Upper lobe of right lung (tissue), 1 donor: Measurements from ENCODE around the gene KSR1. TPM values are rescaled to one million over a fixed set of nuclear protein-coding genes. Genes with fewer than 3 reads are reported as not detected.

Experiments
- ATAC-seq: fragments of 200-7000 bp; cut with Tn5 transposase; one replicate; pipeline ENCODE4 v1.9.1; 2020; ENCODE audit warnings: mild to moderate bottlenecking, moderate library complexity
- DNase-seq: peaks from one replicate; pipeline ENCODE4 v3.0.0-alpha.2; 2020
- H3K27ac ChIP-seq: fragments of 200-600 bp; one replicate; pipeline ENCODE4 v1.8.0; 2022
- H3K27me3 ChIP-seq: fragments of 200-600 bp; one replicate; pipeline ENCODE4 v1.8.0; 2022; ENCODE audit warnings: mild to moderate bottlenecking
- H3K36me3 ChIP-seq: fragments of 200-600 bp; one replicate; pipeline ENCODE4 v1.8.0; 2022
- H3K4me1 ChIP-seq: fragments of 200-600 bp; one replicate; pipeline ENCODE4 v1.8.0; 2022
- H3K4me3 ChIP-seq: fragments of 200-600 bp; one replicate; pipeline ENCODE4 v1.8.0; 2022; ENCODE audit warnings: mild to moderate bottlenecking
- H3K9me3 ChIP-seq: fragments of 200-600 bp; one replicate; pipeline ENCODE4 v1.8.0; 2022
- intact Hi-C: fragments of 100-400 bp; cut with DNase I; formaldehyde crosslinking; loops from one replicate; pipeline ENCODE4 v1.11.0; 2022
- total RNA-seq: library from RNA; stranded (reverse); fragmentation: NEBNext Ultra II Directional; extraction: Animal tissue kit (Norgen Biotek cat#: 25700); gene quantifications from one replicate; pipeline ENCODE4 v1.2.1, GENCODE V29; 2021
- TF ChIP-seq, protein P1 (sequence below): fragments of 200-600 bp; IDR thresholded peaks from one replicate; pipeline ENCODE4 v1.8.0; 2022; ENCODE audit warnings: antibody characterized with exemption
- donor health status: DM: no; HTN: yes; CAD: no; lungs with severe emphysema.

KSR1 gene
- total RNA-seq, 1 donor from 2014 or later = 52.5 TPM

- no peak overlapping the region for H3K27ac ChIP-seq
- ATAC-seq (peak; percentile 36), DNase-seq (no peak)
- peaks cover 16% of the 10 kb centered on the region for H3K4me1 ChIP-seq
- intact Hi-C loops = no loop called here
- no peak overlapping the region for H3K4me3 ChIP-seq
- H3K36me3 ChIP-seq = no peaks in the 10 kb centered on the region
- no peaks in the 10 kb centered on the region for H3K9me3 ChIP-seq
- no peaks in the 10 kb centered on the region for H3K27me3 ChIP-seq
- TF ChIP-seq, protein P1, sequence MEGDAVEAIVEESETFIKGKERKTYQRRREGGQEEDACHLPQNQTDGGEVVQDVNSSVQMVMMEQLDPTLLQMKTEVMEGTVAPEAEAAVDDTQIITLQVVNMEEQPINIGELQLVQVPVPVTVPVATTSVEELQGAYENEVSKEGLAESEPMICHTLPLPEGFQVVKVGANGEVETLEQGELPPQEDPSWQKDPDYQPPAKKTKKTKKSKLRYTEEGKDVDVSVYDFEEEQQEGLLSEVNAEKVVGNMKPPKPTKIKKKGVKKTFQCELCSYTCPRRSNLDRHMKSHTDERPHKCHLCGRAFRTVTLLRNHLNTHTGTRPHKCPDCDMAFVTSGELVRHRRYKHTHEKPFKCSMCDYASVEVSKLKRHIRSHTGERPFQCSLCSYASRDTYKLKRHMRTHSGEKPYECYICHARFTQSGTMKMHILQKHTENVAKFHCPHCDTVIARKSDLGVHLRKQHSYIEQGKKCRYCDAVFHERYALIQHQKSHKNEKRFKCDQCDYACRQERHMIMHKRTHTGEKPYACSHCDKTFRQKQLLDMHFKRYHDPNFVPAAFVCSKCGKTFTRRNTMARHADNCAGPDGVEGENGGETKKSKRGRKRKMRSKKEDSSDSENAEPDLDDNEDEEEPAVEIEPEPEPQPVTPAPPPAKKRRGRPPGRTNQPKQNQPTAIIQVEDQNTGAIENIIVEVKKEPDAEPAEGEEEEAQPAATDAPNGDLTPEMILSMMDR = no peak
Measured at GRCh38 chr17:27520491-27521185, 64.4 kb downstream of the KSR1 start.

GRCh38 chr17:27521281-27522027, 65.2 kb downstream of the KSR1 start:
- no peak overlapping the region for H3K27ac ChIP-seq
- H3K4me1 ChIP-seq = peaks cover 20% of the 10 kb centered on the region
- no peaks in the 10 kb centered on the region for H3K9me3 ChIP-seq
- intact Hi-C loops = no loop called here
- H3K4me3 ChIP-seq = no peak overlapping the region
- H3K27me3 ChIP-seq = no peaks in the 10 kb centered on the region
- TF ChIP-seq, protein P1 = no peak
- H3K36me3 ChIP-seq = no peaks in the 10 kb centered on the region
- ATAC-seq (no peak), DNase-seq (no peak)

DNA sequence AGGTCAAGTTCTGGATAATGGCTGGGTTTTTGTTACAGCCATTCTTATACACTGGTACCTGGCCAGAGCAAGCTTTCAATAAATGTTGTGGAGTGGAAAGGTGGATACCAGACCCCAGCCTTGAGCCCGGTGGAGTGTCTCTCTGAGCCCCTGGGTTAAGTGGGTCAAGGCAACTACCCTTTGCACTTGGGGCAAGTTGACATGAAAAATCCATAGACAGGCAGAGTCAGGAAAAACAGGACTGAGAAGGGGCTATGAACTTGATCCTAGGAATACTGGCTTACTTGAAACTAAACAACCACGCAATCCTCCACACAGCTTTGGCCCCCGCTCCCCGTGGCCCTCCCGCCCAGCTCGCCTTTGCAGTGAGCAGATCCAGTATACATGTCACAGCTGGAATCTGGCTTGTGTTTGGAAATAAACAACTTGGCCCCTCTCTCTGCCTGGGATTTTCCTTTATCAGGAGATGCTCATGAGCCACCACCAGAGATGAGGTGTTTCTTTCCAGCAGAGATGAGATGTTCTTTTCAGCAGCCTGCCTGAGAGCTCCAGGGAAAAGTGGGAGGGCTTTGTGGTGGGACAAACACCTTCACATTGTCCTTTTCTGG, 65.9 kb downstream of the KSR1 start:
- intact Hi-C loops = no loop called here
- Histone ChIP-seq H3K4me1 (peaks cover 26% of the 10 kb centered on the region), H3K36me3 (no peaks in the 10 kb centered on the region), H3K9me3 (no peaks in the 10 kb centered on the region), H3K27me3 (no peaks in the 10 kb centered on the region), H3K4me3 (no peak overlapping the region), H3K27ac (no peak overlapping the region)
- DNase-seq = no peak
- TF ChIP-seq, protein P1 = no peak
- ATAC-seq = no peak

GRCh38 chr17:27523712-27524111, 67.5 kb downstream of the KSR1 start:
- peaks cover 31% of the 10 kb centered on the region for H3K4me1 ChIP-seq
- H3K27me3 ChIP-seq = no peaks in the 10 kb centered on the region
- H3K4me3 ChIP-seq = no peak overlapping the region
- no peaks in the 10 kb centered on the region for H3K9me3 ChIP-seq
- no peak for DNase-seq
- H3K27ac ChIP-seq = no peak overlapping the region
- TF ChIP-seq, protein P1 = no peak
- ATAC-seq = no peak
- intact Hi-C loops = no loop called here
- H3K36me3 ChIP-seq = no peaks in the 10 kb centered on the region

DNA sequence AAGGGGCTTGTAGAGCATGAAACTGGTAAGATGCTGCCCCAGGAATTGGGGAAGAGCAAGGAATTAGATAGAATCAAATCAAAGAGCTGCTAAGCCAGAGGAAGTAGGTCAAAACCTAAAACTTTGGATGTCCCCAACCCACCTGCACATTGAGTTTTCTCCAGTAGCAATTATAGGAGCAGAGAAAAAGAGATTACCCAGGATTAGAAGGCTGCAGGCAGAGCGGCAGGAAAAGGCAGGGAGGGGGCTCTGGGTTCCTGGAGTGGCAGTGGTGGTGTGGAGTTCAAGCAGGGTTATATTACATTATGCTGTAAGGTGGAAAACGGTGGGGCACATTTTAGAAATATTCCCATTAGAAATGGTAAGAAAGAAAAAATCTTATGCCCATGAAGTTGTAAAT, 68.3 kb downstream of the KSR1 start:
- Histone ChIP-seq H3K4me1 (peaks cover 39% of the 10 kb centered on the region), H3K27me3 (no peaks in the 10 kb centered on the region), H3K27ac (no peak overlapping the region), H3K36me3 (no peaks in the 10 kb centered on the region), H3K4me3 (no peak overlapping the region), H3K9me3 (no peaks in the 10 kb centered on the region)
- no peak for DNase-seq
- intact Hi-C loops = no loop called here
- no peak for ATAC-seq
- TF ChIP-seq, protein P1 = no peak
